Astrocyte (in vitro differentiated cells and primary cell): ENCODE results near the gene ZNF408. TPM values are rescaled to one million over a fixed set of nuclear protein-coding genes. Genes with fewer than 3 reads are reported as not detected.

Experiments used
- DNase-seq: peaks from one replicate; pipeline ENCODE4 v3.0.0-alpha.2; 2010; ENCODE audit warnings: low read depth
- FAIRE-seq: peaks from 2 replicates; lab custom pipeline; 2011; peaks lifted over from hg19 to GRCh38; lab: Jason Lieb, UNC
- H2AFZ ChIP-seq: 2 replicates; pipeline ENCODE4 v1.6.0; 2012; ENCODE audit warnings: low read depth, low read length, inconsistent platforms
- H3K27ac ChIP-seq: 2 replicates; pipeline ENCODE4 v1.5.1; 2011; ENCODE audit warnings: low read depth, low read length, inconsistent platforms
- H3K27me3 ChIP-seq: 2 replicates; pipeline ENCODE4 v1.6.0; 2011; ENCODE audit warnings: low read length, inconsistent platforms; ENCODE audit not compliant: insufficient read depth
- H3K36me3 ChIP-seq: 2 replicates; pipeline ENCODE4 v1.5.1; 2011; ENCODE audit warnings: low read length, inconsistent platforms; ENCODE audit not compliant: insufficient read depth
- H3K4me1 ChIP-seq: 2 replicates; pipeline ENCODE4 v1.5.1; 2011; ENCODE audit warnings: low read length, inconsistent platforms; ENCODE audit not compliant: insufficient read depth
- H3K4me2 ChIP-seq: 2 replicates; pipeline ENCODE4 v1.6.0; 2012; ENCODE audit warnings: low read length, inconsistent platforms
- H3K4me3 ChIP-seq: 2 replicates; pipeline ENCODE4 v1.5.1; 2011; ENCODE audit warnings: low read depth, mild to moderate bottlenecking, low read length, inconsistent platforms; ENCODE audit not compliant: insufficient read depth
- H3K79me2 ChIP-seq: 2 replicates; pipeline ENCODE4 v1.6.0; 2012; ENCODE audit warnings: mild to moderate bottlenecking, low read length, inconsistent platforms; ENCODE audit not compliant: insufficient read depth
- H3K9ac ChIP-seq: 2 replicates; pipeline ENCODE4 v1.6.0; 2012; ENCODE audit warnings: mild to moderate bottlenecking, low read length, inconsistent platforms
- H3K9me3 ChIP-seq: 2 replicates; pipeline ENCODE4 v1.5.1; 2012; ENCODE audit warnings: low read depth, mild to moderate bottlenecking, low read length, inconsistent platforms; ENCODE audit not compliant: insufficient read depth
- H4K20me1 ChIP-seq: 2 replicates; pipeline ENCODE4 v1.6.0; 2012; ENCODE audit warnings: low read length, inconsistent platforms; ENCODE audit not compliant: insufficient read depth
- H3K27ac Mint-ChIP-seq: one replicate; pipeline ENCODE4 v1.8.0; 2021; ENCODE audit warnings: mild to moderate bottlenecking, mixed read lengths; ENCODE audit not compliant: unreplicated experiment
- H3K27me3 Mint-ChIP-seq: one replicate; pipeline ENCODE4 v1.8.0; 2021; ENCODE audit warnings: low read depth, mixed read lengths; ENCODE audit not compliant: unreplicated experiment
- H3K36me3 Mint-ChIP-seq: one replicate; pipeline ENCODE4 v1.8.0; 2021; ENCODE audit warnings: low read depth, mixed read lengths; ENCODE audit not compliant: unreplicated experiment
- H3K4me1 Mint-ChIP-seq: one replicate; pipeline ENCODE4 v1.8.0; 2021; ENCODE audit warnings: low read depth, mixed read lengths; ENCODE audit not compliant: unreplicated experiment
- H3K4me3 Mint-ChIP-seq: one replicate; pipeline ENCODE4 v1.8.0; 2021; ENCODE audit warnings: mild to moderate bottlenecking, moderate library complexity, mixed read lengths; ENCODE audit not compliant: unreplicated experiment
- H3K9me3 Mint-ChIP-seq: one replicate; pipeline ENCODE4 v1.8.0; 2021; ENCODE audit warnings: mild to moderate bottlenecking, mixed read lengths; ENCODE audit not compliant: unreplicated experiment
- CTCF ChIP-seq: IDR thresholded peaks from 2 replicates; pipeline ENCODE4 v1.5.1; 2011; ENCODE audit warnings: low read depth, mild to moderate bottlenecking, inconsistent platforms, low read length, moderate library complexity; ENCODE audit not compliant: insufficient read depth
- EZH2 ChIP-seq: IDR thresholded peaks from 2 replicates; pipeline ENCODE4 v1.6.1; 2012; ENCODE audit warnings: mild to moderate bottlenecking, low read length, inconsistent platforms; ENCODE audit not compliant: insufficient read depth
- total RNA-seq: library from RNA; stranded (reverse); gene quantifications from 2 replicates; pipeline ENCODE4 v1.2.1, GENCODE V29; 2021

The ZNF408 gene
- total RNA-seq, 1 donor from 2014 or later: 18.3 TPM

GRCh38 chr11:46743693-46744339 lies 43.0 kb downstream of the ZNF408 start:
- Histone ChIP-seq H3K4me3 (no peak overlapping the region), H4K20me1 (no peaks in the 10 kb centered on the region), H3K9ac (no peak overlapping the region), H3K36me3 (peaks cover 55% of the 10 kb centered on the region), H2AFZ (no peak overlapping the region), H3K27me3 (no peaks in the 10 kb centered on the region), H3K9me3 (no peaks in the 10 kb centered on the region), H3K79me2 (no peaks in the 10 kb centered on the region), H3K4me2 (no peak overlapping the region), H3K27ac (no peak overlapping the region), H3K4me1 (no peaks in the 10 kb centered on the region)
- DNase-seq (no peak), FAIRE-seq (no peak)
- Mint-ChIP-seq H3K27me3 (no peaks in the 10 kb centered on the region), H3K27ac (no peak overlapping the region), H3K36me3 (peaks cover 30% of the 10 kb centered on the region), H3K9me3 (no peaks in the 10 kb centered on the region), H3K4me1 (no peaks in the 10 kb centered on the region), H3K4me3 (no peak overlapping the region)
- TF ChIP-seq EZH2: no peak
- TF ChIP-seq CTCF: no peak

- FAIRE-seq: no peak
- Mint-ChIP-seq H3K27ac (no peak overlapping the region), H3K4me1 (no peaks in the 10 kb centered on the region), H3K9me3 (no peaks in the 10 kb centered on the region), H3K36me3 (peaks cover 27% of the 10 kb centered on the region), H3K27me3 (no peaks in the 10 kb centered on the region), H3K4me3 (no peak overlapping the region)
- no peaks in the 10 kb centered on the region for H3K9me3 ChIP-seq
- H3K79me2 ChIP-seq: no peaks in the 10 kb centered on the region
- H3K36me3 ChIP-seq: peaks cover 61% of the 10 kb centered on the region
- no peak overlapping the region for H3K4me3 ChIP-seq
- H3K27me3 ChIP-seq: no peaks in the 10 kb centered on the region
- DNase-seq: no peak
- no peak for TF ChIP-seq EZH2
- TF ChIP-seq CTCF: no peak
- H3K9ac ChIP-seq: no peak overlapping the region
- H2AFZ ChIP-seq: no peak overlapping the region
- H3K4me2 ChIP-seq: no peak overlapping the region
- H4K20me1 ChIP-seq: no peaks in the 10 kb centered on the region
- H3K4me1 ChIP-seq: no peaks in the 10 kb centered on the region
- no peak overlapping the region for H3K27ac ChIP-seq
These were observed 44.5 kb downstream of the ZNF408 start for GRCh38 chr11:46745328-46745727.

- Mint-ChIP-seq H3K4me1 (no peaks in the 10 kb centered on the region), H3K9me3 (no peaks in the 10 kb centered on the region), H3K27me3 (no peaks in the 10 kb centered on the region), H3K36me3 (peaks cover 29% of the 10 kb centered on the region), H3K4me3 (no peak overlapping the region), H3K27ac (no peak overlapping the region)
- Histone ChIP-seq H3K4me3 (no peak overlapping the region), H3K27me3 (no peaks in the 10 kb centered on the region), H3K79me2 (no peaks in the 10 kb centered on the region), H3K36me3 (peaks cover 68% of the 10 kb centered on the region), H3K27ac (no peak overlapping the region), H4K20me1 (no peaks in the 10 kb centered on the region), H3K4me2 (no peak overlapping the region), H2AFZ (no peak overlapping the region), H3K9me3 (no peaks in the 10 kb centered on the region), H3K4me1 (no peaks in the 10 kb centered on the region), H3K9ac (no peak overlapping the region)
- no peak for FAIRE-seq
- DNase-seq: no peak
- TF ChIP-seq EZH2 (no peak), CTCF (no peak)
These were observed 45.2 kb downstream of the ZNF408 start for GRCh38 chr11:46745995-46746394.
